Measurements from ENCODE around the gene IGSF3. TPM values are rescaled to one million over a fixed set of nuclear protein-coding genes. Genes with fewer than 3 reads are reported as not detected.
"Not testable (repeated sequence)": the region's sequence is repeated elsewhere in the genome, so short reads cannot be mapped to it uniquely, and the experiment has no call there.

Gene IGSF3
- total RNA-seq, 2 donors from 2014 or later, result 2.1 to 10.0 TPM

DNA sequence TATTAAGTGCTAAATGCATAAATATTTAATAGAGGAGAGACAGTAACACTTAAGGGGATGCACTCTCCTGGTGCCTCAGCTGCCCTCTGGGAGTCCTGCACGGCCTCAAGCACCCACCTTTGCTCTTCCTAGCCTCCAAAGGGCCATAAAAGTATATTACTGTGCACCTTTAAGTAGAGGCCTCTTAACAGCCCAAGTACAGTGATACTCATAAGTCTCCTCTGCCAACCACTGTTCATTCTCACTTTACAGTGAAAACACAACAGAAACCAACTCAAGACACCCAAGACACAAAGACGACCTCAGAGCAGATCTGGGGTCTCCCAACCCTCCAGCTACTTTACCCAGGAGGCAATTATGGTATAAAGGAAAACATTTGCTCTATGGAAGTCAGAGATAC lies 70.1 kb downstream of the IGSF3 start:
- H3K36me3 Mint-ChIP-seq (ENCODE audit: low read depth), result peaks cover 28% of the 10 kb centered on the region
- H3K27ac Mint-ChIP-seq, H3K4me1 Mint-ChIP-seq, H3K4me3 Mint-ChIP-seq, H3K9me3 Mint-ChIP-seq, H3K27me3 Mint-ChIP-seq: not testable (repeated sequence)
- peak; percentile 51 for ATAC-seq (replicated peaks)

DNA sequence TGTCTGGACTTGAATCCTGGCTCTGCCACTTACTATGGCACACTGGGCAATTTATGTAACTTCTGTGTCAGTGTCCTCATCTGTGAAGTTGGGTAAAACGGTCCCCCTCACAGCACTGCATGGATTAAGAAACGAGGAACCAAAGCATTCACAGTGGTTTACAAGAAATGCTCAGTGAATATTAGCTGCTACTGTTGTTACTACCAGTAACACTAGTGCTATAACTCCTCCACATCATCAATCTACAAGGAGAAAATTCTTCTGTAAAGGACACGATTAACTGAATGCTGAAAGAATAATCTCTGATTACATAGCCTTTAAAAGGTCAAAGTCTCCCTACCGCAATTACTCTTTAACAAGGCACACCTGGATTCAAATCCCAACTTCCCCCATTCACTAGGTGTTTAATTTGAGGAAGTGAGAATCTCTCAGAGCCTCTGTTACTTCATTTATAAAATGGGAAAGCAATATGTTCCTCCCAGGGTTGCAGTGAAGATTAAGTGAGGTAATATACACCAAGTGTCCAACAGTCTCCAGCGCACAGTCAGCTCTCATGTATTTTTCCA lies 70.7 kb downstream of the IGSF3 start:
- ATAC-seq (replicated peaks); H3K27ac Mint-ChIP-seq; H3K9me3 Mint-ChIP-seq; H3K27me3 Mint-ChIP-seq; H3K4me1 Mint-ChIP-seq; H3K4me3 Mint-ChIP-seq: not testable (repeated sequence)
- peaks cover 31% of the 10 kb centered on the region for H3K36me3 Mint-ChIP-seq (ENCODE audit: low read depth)

- H3K27me3 Mint-ChIP-seq, H3K4me1 Mint-ChIP-seq, H3K27ac Mint-ChIP-seq, H3K9me3 Mint-ChIP-seq: not testable (repeated sequence)
- H3K4me3 Mint-ChIP-seq, result peak overlapping the region; percentile 50
- H3K36me3 Mint-ChIP-seq (ENCODE audit: low read depth), result peaks cover 31% of the 10 kb centered on the region
- peak; percentile 49 for ATAC-seq (replicated peaks)
Measured at GRCh38 chr1:116595946-116596741, 71.4 kb downstream of the IGSF3 start.

- not testable (repeated sequence) for H3K27ac Mint-ChIP-seq; H3K9me3 Mint-ChIP-seq; H3K4me1 Mint-ChIP-seq; ATAC-seq (replicated peaks); H3K27me3 Mint-ChIP-seq
- H3K4me3 Mint-ChIP-seq, result peak overlapping the region; percentile 50
- peaks cover 31% of the 10 kb centered on the region for H3K36me3 Mint-ChIP-seq (ENCODE audit: low read depth)
Measured at GRCh38 chr1:116595065-116595840, 72.3 kb downstream of the IGSF3 start.

DNA sequence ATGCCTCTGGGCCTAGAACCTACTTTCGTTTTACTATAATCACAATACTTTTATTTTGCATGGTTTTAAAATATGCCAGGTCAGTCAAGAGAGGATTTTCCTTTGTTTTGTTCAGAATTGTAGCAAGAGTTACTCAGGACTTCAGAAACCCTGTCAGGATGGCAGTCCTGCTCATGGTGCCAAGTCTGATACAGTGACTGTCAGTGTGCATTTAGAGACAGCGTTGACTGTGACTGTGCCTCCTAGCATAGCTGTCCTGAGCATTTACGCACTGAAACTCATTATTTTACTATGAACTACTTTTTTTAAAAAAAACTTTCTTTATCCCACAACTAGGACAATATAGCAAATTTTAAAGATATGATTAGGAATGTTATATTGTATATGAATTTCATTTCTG lies 73.6 kb downstream of the IGSF3 start:
- H3K27ac Mint-ChIP-seq; ATAC-seq (replicated peaks); H3K4me3 Mint-ChIP-seq; H3K9me3 Mint-ChIP-seq; H3K4me1 Mint-ChIP-seq; H3K27me3 Mint-ChIP-seq: not testable (repeated sequence)
- H3K36me3 Mint-ChIP-seq (ENCODE audit: low read depth), result peaks cover 22% of the 10 kb centered on the region

DNA sequence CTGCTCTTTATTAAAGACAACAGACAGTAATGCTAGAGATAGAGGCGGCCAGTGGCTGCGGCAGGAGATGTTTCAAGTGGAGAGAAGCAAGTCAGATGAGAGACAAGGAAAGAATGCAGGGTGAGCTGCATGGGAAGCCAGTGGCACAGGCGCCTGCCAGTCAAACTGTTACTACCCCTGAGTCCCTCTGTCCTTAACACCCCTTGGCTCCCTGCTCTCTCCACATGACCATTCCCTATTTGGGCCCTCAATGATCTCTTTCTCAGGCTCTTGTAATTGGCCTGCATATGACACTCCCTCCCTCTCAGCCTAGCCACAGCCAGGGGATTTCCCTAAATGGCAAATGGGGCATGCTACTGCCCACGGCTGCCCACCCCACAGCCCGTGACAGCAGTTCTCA lies 74.1 kb downstream of the IGSF3 start:
- ATAC-seq (replicated peaks); H3K4me3 Mint-ChIP-seq; H3K9me3 Mint-ChIP-seq; H3K4me1 Mint-ChIP-seq; H3K27ac Mint-ChIP-seq; H3K27me3 Mint-ChIP-seq: not testable (repeated sequence)
- H3K36me3 Mint-ChIP-seq (ENCODE audit: low read depth), result peaks cover 22% of the 10 kb centered on the region

- not testable (repeated sequence) for H3K9me3 Mint-ChIP-seq; H3K27ac Mint-ChIP-seq; H3K27me3 Mint-ChIP-seq; ATAC-seq (replicated peaks); H3K4me3 Mint-ChIP-seq; H3K4me1 Mint-ChIP-seq
- peaks cover 29% of the 10 kb centered on the region for H3K36me3 Mint-ChIP-seq (ENCODE audit: low read depth)
Measured at GRCh38 chr1:116591951-116592605, 75.5 kb downstream of the IGSF3 start.

- not testable (repeated sequence) for H3K4me3 Mint-ChIP-seq; H3K27me3 Mint-ChIP-seq; H3K27ac Mint-ChIP-seq; ATAC-seq (replicated peaks); H3K9me3 Mint-ChIP-seq; H3K4me1 Mint-ChIP-seq
- peaks cover 27% of the 10 kb centered on the region for H3K36me3 Mint-ChIP-seq (ENCODE audit: low read depth)
Measured at GRCh38 chr1:116591006-116591950, 76.3 kb downstream of the IGSF3 start.

DNA sequence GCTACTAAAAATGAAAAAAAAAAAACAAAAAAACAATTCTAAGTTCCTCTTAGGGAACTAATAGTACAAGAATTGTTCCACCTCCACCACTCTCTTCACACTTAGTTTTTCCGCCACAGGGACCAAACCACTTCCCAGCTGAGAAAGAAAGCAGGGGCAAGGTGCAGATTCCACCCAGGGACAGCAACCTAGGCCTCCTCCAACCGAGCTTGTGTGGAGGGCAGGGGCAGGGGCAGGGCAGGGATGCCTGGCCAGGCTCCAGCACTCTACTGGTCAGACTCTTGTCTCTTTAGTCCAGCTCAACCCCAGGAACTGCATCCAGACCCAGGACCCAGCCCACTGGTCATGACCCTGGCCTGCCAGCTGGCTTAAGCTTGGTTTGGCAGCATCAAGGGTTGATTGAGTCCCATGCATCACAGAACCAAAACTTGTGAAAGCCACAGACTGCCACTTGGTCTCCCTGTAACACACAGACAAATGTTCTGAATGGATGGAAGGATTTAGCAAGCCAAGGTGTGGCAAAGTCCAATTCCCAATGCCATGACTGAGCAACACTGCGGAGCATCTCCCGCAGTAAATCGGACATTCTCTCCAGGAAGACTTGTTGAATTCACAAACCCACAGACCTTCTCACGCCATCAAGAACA lies 77.1 kb downstream of the IGSF3 start:
- not testable (repeated sequence) for H3K27ac Mint-ChIP-seq; H3K4me3 Mint-ChIP-seq; H3K4me1 Mint-ChIP-seq; ATAC-seq (replicated peaks); H3K9me3 Mint-ChIP-seq; H3K27me3 Mint-ChIP-seq
- peaks cover 31% of the 10 kb centered on the region for H3K36me3 Mint-ChIP-seq (ENCODE audit: low read depth)

DNA sequence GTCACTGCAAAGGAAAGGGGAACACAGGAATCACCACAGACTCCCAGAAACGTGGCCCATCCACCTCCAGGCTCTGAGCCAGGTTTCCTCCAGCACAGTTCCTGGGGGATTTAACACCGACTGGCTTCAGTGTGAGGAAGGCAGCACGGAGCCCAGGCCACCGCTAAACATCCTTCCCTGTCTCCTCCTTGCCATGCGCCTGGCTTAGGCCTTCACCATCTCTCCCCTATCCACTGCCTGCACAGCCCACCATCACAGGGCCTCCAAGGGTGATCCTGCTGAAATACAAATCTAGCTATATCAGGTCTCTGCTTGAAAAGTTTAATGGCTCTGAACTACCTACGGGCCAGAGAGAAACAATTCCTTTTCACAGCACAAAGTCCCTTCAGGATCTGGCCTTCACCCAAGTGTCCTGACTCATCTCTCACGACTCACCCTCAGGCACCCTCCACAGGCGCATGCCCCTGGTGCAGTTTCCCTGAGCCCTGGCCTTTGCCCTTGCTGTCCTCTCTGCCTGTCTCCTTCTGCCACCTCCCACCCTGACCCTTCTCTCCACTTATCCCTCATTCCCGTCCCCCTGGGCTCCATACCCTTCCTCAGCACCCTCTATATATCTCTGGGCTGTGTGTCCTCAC lies 78.3 kb downstream of the IGSF3 start:
- H3K4me3 Mint-ChIP-seq, H3K27me3 Mint-ChIP-seq, H3K27ac Mint-ChIP-seq, H3K9me3 Mint-ChIP-seq, H3K4me1 Mint-ChIP-seq: not testable (repeated sequence)
- peak; percentile 51 for ATAC-seq (replicated peaks)
- peaks cover 43% of the 10 kb centered on the region for H3K36me3 Mint-ChIP-seq (ENCODE audit: low read depth)

GRCh38 chr1:116587501-116588227 lies 79.9 kb downstream of the IGSF3 start:
- no peak for ATAC-seq (replicated peaks)
- Mint-ChIP-seq H3K4me3 (no peak overlapping the region), H3K4me1 (no peaks in the 10 kb centered on the region), H3K9me3 (no peaks in the 10 kb centered on the region), H3K27me3 (no peaks in the 10 kb centered on the region), H3K27ac (no peak overlapping the region), H3K36me3 (ENCODE audit: low read depth) (peaks cover 47% of the 10 kb centered on the region)

DNA sequence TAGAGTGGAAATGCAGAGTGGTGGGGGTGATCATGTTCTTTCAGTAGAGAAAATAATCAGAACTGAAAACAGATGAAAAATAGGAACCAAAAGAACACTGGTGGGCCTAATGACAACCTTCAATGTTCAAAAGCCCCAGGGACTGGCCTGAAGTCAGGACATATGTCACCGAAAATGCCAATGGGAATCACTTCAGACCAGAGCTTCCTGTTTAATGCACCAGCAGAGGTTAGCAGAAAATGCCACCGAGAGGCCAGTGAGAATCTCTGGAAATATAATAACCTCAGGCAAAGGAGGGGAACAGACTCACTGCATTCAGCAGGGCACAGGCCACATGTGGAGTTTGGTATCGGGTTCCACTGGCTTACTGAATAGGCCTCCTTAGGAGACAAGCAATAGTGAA lies 80.8 kb downstream of the IGSF3 start:
- H3K27me3 Mint-ChIP-seq, result no peaks in the 10 kb centered on the region
- H3K27ac Mint-ChIP-seq, result no peak overlapping the region
- peak; percentile 40 for ATAC-seq (replicated peaks)
- H3K9me3 Mint-ChIP-seq, result no peaks in the 10 kb centered on the region
- no peak overlapping the region for H3K4me3 Mint-ChIP-seq
- peaks cover 43% of the 10 kb centered on the region for H3K36me3 Mint-ChIP-seq (ENCODE audit: low read depth)
- no peaks in the 10 kb centered on the region for H3K4me1 Mint-ChIP-seq

DNA sequence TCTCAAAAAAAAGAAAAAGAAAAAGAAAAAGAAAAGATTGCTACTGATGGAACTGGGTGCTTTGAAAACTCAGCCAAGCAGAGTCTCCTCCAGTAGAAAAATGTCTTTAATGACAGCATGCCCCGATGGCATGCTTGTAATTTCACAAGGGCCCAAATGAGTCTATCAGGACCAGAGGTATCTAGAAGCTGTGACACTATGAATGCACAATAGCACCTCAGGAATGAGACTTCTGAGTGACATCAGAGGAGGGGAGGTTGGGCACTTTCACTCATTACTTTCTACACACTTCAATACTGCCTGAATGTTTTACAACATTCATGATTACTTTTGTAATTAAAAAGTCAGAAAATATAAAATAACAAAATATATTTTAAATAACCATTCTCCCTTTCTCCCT lies 81.6 kb downstream of the IGSF3 start:
- H3K27ac Mint-ChIP-seq, result no peak overlapping the region
- H3K36me3 Mint-ChIP-seq (ENCODE audit: low read depth), result peaks cover 43% of the 10 kb centered on the region
- H3K4me1 Mint-ChIP-seq, result no peaks in the 10 kb centered on the region

More for the DNA sequence above, 81.6 kb downstream of the IGSF3 start:
- Mint-ChIP-seq H3K9me3 (no peaks in the 10 kb centered on the region), H3K4me3 (no peak overlapping the region), H3K27me3 (no peaks in the 10 kb centered on the region)
- peak; percentile 73 for ATAC-seq (replicated peaks)
